ENCODE results near the gene SSTR5. TPM values are rescaled to one million over a fixed set of nuclear protein-coding genes. Genes with fewer than 3 reads are reported as not detected.

SSTR5 gene
- total RNA-seq, 4 donors from 2014 or later: 0.37 TPM; not detected in 3

DNA sequence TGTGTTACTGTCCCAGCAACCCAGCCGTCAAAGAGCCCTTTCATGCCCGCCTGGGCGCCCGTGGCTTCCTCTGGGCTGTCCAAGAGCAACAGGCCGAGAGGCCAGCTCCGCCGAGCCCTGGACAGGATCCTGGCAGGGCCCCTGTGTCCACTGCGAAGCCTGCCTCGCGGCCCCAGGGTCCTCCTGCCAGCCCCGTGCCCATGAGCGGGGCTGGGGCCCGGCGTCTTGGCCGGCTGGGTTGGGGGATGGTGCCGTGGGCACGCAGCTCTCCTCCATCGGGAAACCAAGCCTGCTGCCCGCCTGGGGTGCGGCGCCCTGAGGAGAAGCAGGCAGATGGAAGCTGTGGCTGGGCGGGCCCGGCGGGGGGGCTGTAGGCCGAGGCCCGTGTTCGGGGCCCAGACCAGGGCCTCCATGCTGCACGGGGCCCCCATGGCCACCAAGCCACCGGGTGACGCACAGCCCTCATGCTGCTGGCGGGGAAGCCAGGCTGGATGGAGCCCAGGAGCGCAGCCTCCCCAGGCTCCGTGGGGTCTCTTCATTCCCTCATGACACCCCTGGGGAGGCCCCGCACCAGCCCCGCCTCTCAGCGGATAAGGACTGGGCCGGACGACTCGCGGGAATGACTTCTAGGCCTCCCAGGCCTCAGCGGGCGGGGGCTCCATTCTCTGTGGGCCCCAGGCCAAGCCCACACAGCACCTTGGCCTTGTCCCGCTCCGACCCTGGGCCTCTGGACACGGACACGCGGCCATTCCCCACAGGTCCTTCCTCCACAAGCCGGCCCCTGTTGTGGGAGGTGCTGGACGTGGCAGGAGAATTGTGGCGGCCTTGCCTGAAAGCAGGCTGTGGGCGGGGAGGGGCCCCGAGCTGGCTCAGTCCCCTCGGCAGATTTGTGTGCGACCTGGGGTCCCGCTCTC is 23.9 kb downstream of the SSTR5 start, which contains the start of gene C1QTNF8:
TSS of gene C1QTNF8 (minus strand) at position 76 of the 914 bp plus-strand sequence. CDS start 1,322 bp downstream, outside the sequence.
- DNase-seq (ENCODE audit: low spot score) (no peak), ATAC-seq (ENCODE audit: low FRiP score) (no peak)
- TF ChIP-seq, protein P1, sequence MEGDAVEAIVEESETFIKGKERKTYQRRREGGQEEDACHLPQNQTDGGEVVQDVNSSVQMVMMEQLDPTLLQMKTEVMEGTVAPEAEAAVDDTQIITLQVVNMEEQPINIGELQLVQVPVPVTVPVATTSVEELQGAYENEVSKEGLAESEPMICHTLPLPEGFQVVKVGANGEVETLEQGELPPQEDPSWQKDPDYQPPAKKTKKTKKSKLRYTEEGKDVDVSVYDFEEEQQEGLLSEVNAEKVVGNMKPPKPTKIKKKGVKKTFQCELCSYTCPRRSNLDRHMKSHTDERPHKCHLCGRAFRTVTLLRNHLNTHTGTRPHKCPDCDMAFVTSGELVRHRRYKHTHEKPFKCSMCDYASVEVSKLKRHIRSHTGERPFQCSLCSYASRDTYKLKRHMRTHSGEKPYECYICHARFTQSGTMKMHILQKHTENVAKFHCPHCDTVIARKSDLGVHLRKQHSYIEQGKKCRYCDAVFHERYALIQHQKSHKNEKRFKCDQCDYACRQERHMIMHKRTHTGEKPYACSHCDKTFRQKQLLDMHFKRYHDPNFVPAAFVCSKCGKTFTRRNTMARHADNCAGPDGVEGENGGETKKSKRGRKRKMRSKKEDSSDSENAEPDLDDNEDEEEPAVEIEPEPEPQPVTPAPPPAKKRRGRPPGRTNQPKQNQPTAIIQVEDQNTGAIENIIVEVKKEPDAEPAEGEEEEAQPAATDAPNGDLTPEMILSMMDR (IDR thresholded peaks at IDR 0.05): no peak

DNA sequence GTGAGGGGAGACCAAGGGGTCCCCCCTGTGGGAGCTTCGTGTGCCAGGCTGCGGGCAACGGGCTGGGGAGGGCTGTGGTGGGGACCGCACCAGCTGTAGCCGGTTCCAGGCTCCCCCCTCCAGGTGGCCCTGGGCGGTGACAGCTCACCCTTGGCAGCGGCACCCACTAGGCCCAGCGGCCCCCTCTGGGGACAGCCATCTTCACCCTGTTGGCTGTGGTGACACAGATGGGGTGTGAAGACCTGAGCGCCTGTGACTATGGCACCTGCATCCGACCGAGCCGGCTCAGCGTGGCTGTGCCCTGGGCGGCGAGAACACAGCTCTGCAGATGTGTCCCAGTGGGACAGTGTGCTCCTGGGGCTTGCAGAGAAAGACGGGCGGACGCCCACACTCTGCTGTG is 24.6 kb downstream of the SSTR5 start:
- DNase-seq (ENCODE audit: low spot score) (no peak), ATAC-seq (ENCODE audit: low FRiP score) (no peak)
- TF ChIP-seq, protein P1 (IDR thresholded peaks at IDR 0.05): no peak

DNA sequence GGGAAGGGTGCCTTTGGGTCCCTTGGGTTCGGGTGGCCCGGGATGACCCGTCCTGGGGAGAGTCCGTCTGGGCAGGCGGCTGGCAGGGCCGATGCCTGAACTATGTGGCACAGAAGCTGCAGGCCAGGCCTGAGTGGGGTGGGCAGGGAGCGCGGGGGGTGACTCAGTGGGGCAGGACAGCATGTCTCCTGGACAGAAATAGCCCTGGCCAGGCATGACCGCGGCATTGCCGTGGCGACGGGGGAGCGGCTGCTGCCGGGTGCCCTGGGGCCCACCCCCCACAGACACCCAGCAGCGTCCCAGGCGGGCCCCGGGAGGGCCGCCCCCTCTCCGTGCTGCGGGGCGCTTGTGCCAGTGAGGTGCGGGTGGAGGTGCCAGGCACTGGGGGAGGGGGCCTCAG is 25.3 kb downstream of the SSTR5 start:
- DNase-seq (ENCODE audit: low spot score) (no peak), ATAC-seq (ENCODE audit: low FRiP score) (no peak)
- TF ChIP-seq, protein P1 (IDR thresholded peaks at IDR 0.05): no peak

DNA sequence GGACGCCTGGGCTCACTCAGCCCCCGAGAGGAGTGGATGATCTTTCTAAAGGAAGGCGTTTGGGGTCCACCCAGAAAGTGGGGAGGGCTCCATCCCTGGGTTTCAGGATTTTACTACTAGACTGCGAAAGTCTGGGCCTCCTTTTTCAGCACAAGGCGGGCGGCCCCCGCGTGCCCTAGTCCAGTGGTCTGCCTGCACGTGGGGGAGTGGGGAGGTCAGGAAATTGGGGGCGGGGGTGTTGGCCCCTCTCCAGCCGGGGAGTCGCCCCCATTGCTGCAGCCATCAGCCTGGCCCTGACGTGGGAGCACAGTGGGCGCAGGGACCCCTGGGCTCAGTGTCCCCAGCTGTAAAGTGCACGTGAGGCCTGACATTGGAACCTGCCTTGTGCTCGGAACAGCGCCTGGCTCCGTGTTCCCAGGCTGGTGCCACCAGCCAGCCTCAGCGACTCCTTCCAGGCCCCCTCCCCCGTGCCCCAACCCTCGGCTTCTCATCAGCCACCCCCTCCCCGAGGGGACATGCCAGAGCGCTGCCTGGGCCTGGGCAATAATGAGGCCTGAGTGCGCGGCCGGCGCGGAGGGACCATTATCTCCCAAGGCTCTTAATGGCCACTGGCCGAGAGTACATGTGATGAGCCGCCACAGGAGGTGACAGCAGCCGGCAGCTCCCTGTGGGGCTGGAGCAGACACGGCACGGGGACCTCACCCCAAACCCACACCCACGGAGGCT is 25.9 kb downstream of the SSTR5 start:
- DNase-seq (ENCODE audit: low spot score) (no peak), ATAC-seq (ENCODE audit: low FRiP score) (no peak)
- TF ChIP-seq, protein P1 (IDR thresholded peaks at IDR 0.05): no peak

DNA sequence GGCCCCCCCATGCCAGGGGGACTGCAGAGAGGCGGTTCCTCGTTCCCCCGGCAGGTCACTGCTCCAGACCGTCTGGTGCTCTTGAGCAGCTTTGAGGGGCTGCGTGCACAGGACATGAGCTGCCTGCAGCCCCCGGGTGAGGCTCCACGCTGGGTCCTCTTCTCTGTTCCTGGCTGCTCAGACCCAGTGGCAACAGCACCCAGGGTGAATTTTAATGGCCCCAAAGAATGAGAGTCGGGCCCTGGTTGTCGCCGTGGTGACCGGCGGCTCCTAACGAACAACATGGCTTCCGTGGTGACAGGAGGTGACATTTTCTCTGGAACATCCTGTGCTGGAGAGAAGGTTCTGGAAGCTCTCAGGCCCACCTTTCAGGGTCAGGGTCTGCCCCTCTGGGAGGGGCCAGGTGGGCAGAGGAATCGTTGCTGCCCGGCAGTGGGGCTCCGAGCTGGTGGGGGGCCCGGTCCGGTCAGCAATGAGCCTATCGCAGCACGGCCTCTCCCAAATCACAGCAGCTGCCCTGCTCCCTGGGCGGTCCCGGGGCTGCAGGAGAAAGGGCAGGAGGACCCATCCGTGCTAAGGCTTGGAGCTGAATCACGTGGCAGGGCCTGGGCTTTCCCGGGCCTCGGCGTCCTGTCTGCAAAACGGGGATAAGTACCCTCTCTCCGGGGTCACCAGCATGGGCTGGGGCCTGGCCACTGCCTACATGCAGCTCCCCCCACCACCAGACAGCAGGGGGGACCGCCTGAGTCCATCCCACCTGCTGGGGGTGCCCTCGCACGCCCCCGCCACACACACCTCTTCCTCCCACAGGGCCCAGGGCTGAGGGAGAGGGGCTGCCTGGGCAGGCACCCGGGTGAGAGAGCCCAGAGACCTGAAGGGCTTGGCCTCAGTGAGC is 26.9 kb downstream of the SSTR5 start:
- ATAC-seq (ENCODE audit: low FRiP score): no peak
- TF ChIP-seq, protein P1 (IDR thresholded peaks at IDR 0.05): no peak
- no peak for DNase-seq (ENCODE audit: low spot score)

DNA sequence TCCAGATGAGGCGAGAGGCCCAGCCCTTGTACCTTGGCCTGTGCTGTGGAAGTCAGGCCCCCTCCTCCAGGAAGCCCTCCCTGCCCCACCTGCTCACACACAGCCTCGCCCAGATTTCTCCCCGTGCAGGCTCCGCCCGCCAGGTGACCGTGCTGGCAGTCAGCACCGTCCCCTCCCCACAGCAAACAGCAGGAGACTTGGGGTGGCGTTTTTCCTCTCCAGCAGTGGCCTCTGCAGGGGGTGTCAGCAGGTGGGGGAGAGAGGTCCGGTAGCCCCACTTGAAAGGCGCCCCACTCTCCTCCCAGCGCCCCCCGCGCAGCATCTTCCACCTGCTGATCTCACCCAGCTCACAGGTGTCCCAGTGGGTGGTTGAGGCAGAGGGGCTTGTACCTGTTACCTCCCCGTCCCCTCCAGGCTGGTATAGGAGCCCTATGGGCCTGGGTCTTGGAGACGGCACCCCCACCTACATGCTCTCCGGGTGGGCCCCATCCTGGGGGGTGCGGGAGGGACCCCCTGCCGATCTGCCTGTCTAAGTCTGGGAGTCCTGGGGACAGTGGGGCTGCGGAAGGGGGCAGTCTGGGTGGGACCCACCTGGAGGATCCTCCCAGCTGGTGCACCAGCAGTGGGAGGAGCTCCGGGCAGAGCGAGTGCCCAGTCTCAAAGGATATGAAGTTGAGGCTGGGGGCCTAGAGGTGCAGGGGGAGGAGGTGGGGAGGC is 27.7 kb downstream of the SSTR5 start:
- TF ChIP-seq, protein P1 (IDR thresholded peaks at IDR 0.05): no peak
- ATAC-seq (ENCODE audit: low FRiP score): no peak
- DNase-seq (ENCODE audit: low spot score): no peak

Data from omental fat pad (tissue), 4 donors.